Measurements from ENCODE around the gene ZDHHC21. TPM values are rescaled to one million over a fixed set of nuclear protein-coding genes. Genes with fewer than 3 reads are reported as not detected.

ZDHHC21 gene
- total and polyA plus RNA-seq, 9 of the 15 experiments (the other 6 are each of a cell fraction or from before 2014, with no cell fraction given), result 0.10 to 1.9 (median 1.00) TPM

GRCh38 chr9:14660721-14661120 lies 32.5 kb downstream of the ZDHHC21 start:
- Histone ChIP-seq H3K27me3 (ENCODE audit: control insufficient read depth in 2 of 2, insufficient read depth in 2 of 2, low read length in 2 of 2) (no peaks in the 10 kb centered on the region), H3K36me3 (ENCODE audit: control insufficient read depth, insufficient read depth, low read length) (no peaks in the 10 kb centered on the region), H3K27ac (ENCODE audit: extremely low read depth, low read depth, low read length) (no peak overlapping the region), H3K4me1 (replicated peaks in 1 of 2; ENCODE audit: control insufficient read depth in 2 of 2, insufficient read depth in 2 of 2, low read length in 2 of 2) (no peaks in the 10 kb centered on the region), H3K9ac (ENCODE audit: insufficient read depth in 1 of 2, low read depth in 2 of 2, low read length in 2 of 2) (no peak overlapping the region), H4K20me1 (replicated peaks; ENCODE audit: control insufficient read depth, insufficient read depth, low read length) (no peaks in the 10 kb centered on the region), H3K4me2 (ENCODE audit: insufficient read depth, low read length) (no peak overlapping the region), H3K4me3 (no peak overlapping the region), H3K79me2 (ENCODE audit: control insufficient read depth, insufficient read depth, low read length) (no peaks in the 10 kb centered on the region), H3K9me3 (replicated peaks; ENCODE audit: control insufficient read depth, insufficient read depth, low read depth, low read length) (no peaks in the 10 kb centered on the region), H3K9me1 (ENCODE audit: control insufficient read depth, insufficient read depth, low read length) (no peaks in the 10 kb centered on the region), H2AFZ (ENCODE audit: low read depth, low read length) (no peak overlapping the region)
- ATAC-seq (no peak), DNase-seq (ENCODE audit: extremely low read depth in 1 of 4, low spot score in 3 of 4) (no peak), FAIRE-seq (no peak)
- in situ Hi-C loops (cut with MboI) (loop anchor here (25.0 kb wide), 1 partner anchor 477 kb away; no protein-coding TSS in a partner anchor), intact Hi-C loops (cut with micrococcal nuclease) (no loop called here)
- 44% methylated on average over 5 of the region's 5 CpGs for WGBS (ENCODE audit: insufficient coverage, low coverage, missing lambda C conversion rate)
- CTCF ChIA-PET (ENCODE audit: low intra/inter-chr PET ratio), result no interaction called here
- BruUV-seq (replicated peaks), result no TSS peak
- POLR2A ChIA-PET, result no interaction called here
- TF ChIP-seq RFX1 (IDR thresholded peaks at IDR 0.05) (no peak), MAFG (tag; conservative IDR thresholded peaks at IDR 0.05) (peak; percentile 38), ZNF224 (CRISPR knock-in tag; IDR thresholded peaks at IDR 0.05) (no peak), MAFF (IDR thresholded peaks at IDR 0.05; ENCODE audit: low read length) (peak; percentile 31; the same call in 1 of the 2 replicates), ZNF316 (IDR thresholded peaks at IDR 0.05) (peak; percentile 85), ZNF696 (CRISPR knock-in tag; conservative IDR thresholded peaks at IDR 0.05) (no peak), BDP1 (IDR thresholded peaks at IDR 0.05; ENCODE audit: insufficient read depth, insufficient read length) (no peak), NR2C2 (CRISPR knock-in tag; IDR thresholded peaks at IDR 0.05) (no peak), NR2C2 (tag; IDR thresholded peaks at IDR 0.05) (no peak), TCF15 (CRISPR knock-in tag; IDR thresholded peaks at IDR 0.05) (no peak), U2AF2 (optimal IDR thresholded peaks at IDR 0.05; ENCODE audit: low read depth, low read length) (no peak), C11orf30 (IDR thresholded peaks at IDR 0.05; ENCODE audit: low read depth) (peak; percentile 72), HIVEP1 (CRISPR knock-in tag; IDR thresholded peaks at IDR 0.05) (no peak), ZNF134 (CRISPR knock-in tag; conservative IDR thresholded peaks at IDR 0.05) (no peak), ZBTB1 (CRISPR knock-in tag; IDR thresholded peaks at IDR 0.05; ENCODE audit: borderline replicate concordance, low read depth) (no peak), CLOCK (CRISPR knock-in tag; IDR thresholded peaks at IDR 0.05; ENCODE audit: borderline replicate concordance) (no peak), MAFK (IDR thresholded peaks at IDR 0.05; ENCODE audit: low read length) (no peak), TBL1XR1 (IDR thresholded peaks at IDR 0.05; ENCODE audit: low read length in 2 of 2) (no peak)

All from K562 (cell line).